ENCODE measurements around the gene PSMD11. TPM values are rescaled to one million over a fixed set of nuclear protein-coding genes. Genes with fewer than 3 reads are reported as not detected.

Gene PSMD11
- total RNA-seq, 1 donor from 2014 or later = 6.3 TPM

DNA sequence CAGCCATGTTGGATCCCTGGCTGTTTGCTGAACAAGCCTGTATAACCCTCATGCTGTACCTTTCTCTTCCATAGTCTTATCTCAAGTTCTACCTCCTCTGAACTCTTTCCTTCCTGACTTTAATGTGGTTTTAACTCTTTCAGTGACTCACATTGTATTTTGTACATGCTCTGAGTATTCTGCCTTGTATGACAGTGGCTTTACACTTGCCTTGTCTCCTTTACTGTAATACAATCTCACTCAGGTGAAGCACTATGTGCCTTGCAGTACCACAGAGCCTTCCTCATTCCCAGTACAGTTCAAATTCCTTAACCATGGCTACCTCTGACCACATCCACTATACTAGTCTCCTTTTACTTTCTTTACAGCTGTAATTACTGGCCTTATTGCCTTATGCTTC, 14.1 kb downstream of the PSMD11 start:
- Histone ChIP-seq H3K27me3 (no peaks in the 10 kb centered on the region), H3K4me3 (no peak overlapping the region), H3K36me3 (peaks cover 76 to 85% of the 10 kb centered on the region in 2 donors), H3K4me1 (peaks cover 0 to 8% of the 10 kb centered on the region in 2 donors), H3K9me3 (no peaks in the 10 kb centered on the region), H3K27ac (no peak overlapping the region)
- DNase-seq (ENCODE audit: low spot score in 2 of 2) = no peak
- TF ChIP-seq, protein P1, sequence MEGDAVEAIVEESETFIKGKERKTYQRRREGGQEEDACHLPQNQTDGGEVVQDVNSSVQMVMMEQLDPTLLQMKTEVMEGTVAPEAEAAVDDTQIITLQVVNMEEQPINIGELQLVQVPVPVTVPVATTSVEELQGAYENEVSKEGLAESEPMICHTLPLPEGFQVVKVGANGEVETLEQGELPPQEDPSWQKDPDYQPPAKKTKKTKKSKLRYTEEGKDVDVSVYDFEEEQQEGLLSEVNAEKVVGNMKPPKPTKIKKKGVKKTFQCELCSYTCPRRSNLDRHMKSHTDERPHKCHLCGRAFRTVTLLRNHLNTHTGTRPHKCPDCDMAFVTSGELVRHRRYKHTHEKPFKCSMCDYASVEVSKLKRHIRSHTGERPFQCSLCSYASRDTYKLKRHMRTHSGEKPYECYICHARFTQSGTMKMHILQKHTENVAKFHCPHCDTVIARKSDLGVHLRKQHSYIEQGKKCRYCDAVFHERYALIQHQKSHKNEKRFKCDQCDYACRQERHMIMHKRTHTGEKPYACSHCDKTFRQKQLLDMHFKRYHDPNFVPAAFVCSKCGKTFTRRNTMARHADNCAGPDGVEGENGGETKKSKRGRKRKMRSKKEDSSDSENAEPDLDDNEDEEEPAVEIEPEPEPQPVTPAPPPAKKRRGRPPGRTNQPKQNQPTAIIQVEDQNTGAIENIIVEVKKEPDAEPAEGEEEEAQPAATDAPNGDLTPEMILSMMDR (IDR thresholded peaks at IDR 0.05) = no peak
- intact Hi-C loops (cut with DNase I) = no loop called here

DNA sequence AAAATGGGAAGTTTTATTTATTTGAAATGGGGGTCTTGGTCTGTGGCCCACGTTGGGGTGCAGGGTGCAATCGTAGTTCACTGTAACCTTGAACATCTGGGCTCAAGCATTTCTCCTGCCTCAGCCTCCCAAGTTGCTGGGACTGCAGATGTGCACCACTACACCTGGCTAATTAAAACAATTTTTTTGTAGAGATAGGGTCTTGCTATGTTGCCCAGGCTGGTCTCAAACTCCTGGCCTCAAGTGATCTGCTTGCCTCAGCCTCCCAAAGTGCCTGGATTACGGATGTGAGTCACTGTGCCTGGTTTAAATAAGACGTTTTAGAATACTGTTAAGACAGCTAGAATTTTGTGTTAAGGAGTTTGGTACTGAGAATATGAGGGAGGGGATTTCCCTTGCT, 15.7 kb downstream of the PSMD11 start:
- Histone ChIP-seq H3K4me1 (peaks cover 0 to 8% of the 10 kb centered on the region in 2 donors), H3K27ac (no peak overlapping the region), H3K4me3 (no peak overlapping the region), H3K36me3 (peaks cover 77 to 86% of the 10 kb centered on the region in 2 donors), H3K9me3 (no peaks in the 10 kb centered on the region), H3K27me3 (no peaks in the 10 kb centered on the region)
- intact Hi-C loops (cut with DNase I) = no loop called here
- no peak for DNase-seq (ENCODE audit: low spot score in 2 of 2)
- TF ChIP-seq, protein P1 (IDR thresholded peaks at IDR 0.05) = no peak

DNA sequence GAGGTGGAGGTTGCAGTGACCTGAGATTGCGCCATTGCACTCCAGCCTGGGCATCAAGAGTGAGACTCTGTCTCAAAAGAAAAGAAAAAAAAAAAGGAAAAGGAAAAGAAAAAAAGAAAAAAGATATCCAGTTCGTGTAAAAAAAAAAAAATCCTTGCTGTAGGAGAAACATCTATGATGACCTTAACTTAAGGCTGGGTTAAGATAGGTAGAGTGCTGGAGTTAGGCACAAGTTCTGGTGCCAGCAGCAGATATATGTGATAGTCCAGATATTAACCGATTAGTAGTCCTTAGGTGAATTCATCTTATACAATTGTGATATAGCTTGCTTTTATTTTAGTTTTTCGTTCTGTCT, 17.2 kb downstream of the PSMD11 start:
- H3K4me3 ChIP-seq = no peak overlapping the region
- H3K9me3 ChIP-seq = no peaks in the 10 kb centered on the region
- TF ChIP-seq, protein P1 (IDR thresholded peaks at IDR 0.05) = no peak
- no peak overlapping the region for H3K27ac ChIP-seq
- no peaks in the 10 kb centered on the region for H3K27me3 ChIP-seq
- DNase-seq (ENCODE audit: low spot score in 2 of 2) = no peak
- H3K4me1 ChIP-seq = peaks cover 0 to 8% of the 10 kb centered on the region in 2 donors
- H3K36me3 ChIP-seq = peaks cover 82 to 86% of the 10 kb centered on the region in 2 donors
- intact Hi-C loops (cut with DNase I) = no loop called here

- Histone ChIP-seq H3K4me3 (no peak overlapping the region), H3K9me3 (no peaks in the 10 kb centered on the region), H3K27me3 (no peaks in the 10 kb centered on the region), H3K27ac (no peak overlapping the region), H3K36me3 (peaks cover 83 to 86% of the 10 kb centered on the region in 2 donors), H3K4me1 (peaks cover 0 to 8% of the 10 kb centered on the region in 2 donors)
- no peak for DNase-seq (ENCODE audit: low spot score in 2 of 2)
- TF ChIP-seq, protein P1 (IDR thresholded peaks at IDR 0.05) = peak; percentile 6 to 53 (median 43)
- intact Hi-C loops (cut with DNase I) = no loop called here
Measured at GRCh38 chr17:32461853-32462617, 17.7 kb downstream of the PSMD11 start.

GRCh38 chr17:32463304-32463703, 19.0 kb downstream of the PSMD11 start:
- TF ChIP-seq, protein P1 (IDR thresholded peaks at IDR 0.05) = no peak
- Histone ChIP-seq H3K27ac (no peak overlapping the region), H3K4me3 (no peak overlapping the region), H3K9me3 (no peaks in the 10 kb centered on the region), H3K36me3 (peaks cover 80 to 86% of the 10 kb centered on the region in 2 donors), H3K27me3 (no peaks in the 10 kb centered on the region), H3K4me1 (peaks cover 0 to 8% of the 10 kb centered on the region in 2 donors)
- intact Hi-C loops (cut with DNase I) = no loop called here
- no peak for DNase-seq (ENCODE audit: low spot score in 2 of 2)

Measured in ascending aorta (tissue), 2 donors.